ENCODE measurements around the gene EHD3.

Gene EHD3

GRCh38 chr2:31200972-31201371 lies 33.0 kb upstream of the EHD3 start:
- H3K4me1 ChIP-seq (ENCODE audit: insufficient read depth, low read length), result no peaks in the 10 kb centered on the region
- no peak overlapping the region for H3K4me3 ChIP-seq (ENCODE audit: low read length)

GRCh38 chr2:31202041-31202440 lies 31.9 kb upstream of the EHD3 start:
- H3K9me3 ChIP-seq (ENCODE audit: low read length), result no peaks in the 10 kb centered on the region

More at GRCh38 chr2:31200972-31201371, 33.0 kb upstream of the EHD3 start:
- H3K36me3 ChIP-seq (ENCODE audit: insufficient read depth, low read length), result no peaks in the 10 kb centered on the region
- H3K9me3 ChIP-seq (ENCODE audit: low read length), result no peaks in the 10 kb centered on the region
- no peaks in the 10 kb centered on the region for H3K27me3 ChIP-seq (ENCODE audit: insufficient read depth, low read length)
- H2AFZ ChIP-seq (ENCODE audit: low read depth, low read length), result no peak overlapping the region

GRCh38 chr2:31202833-31203232 lies 31.1 kb upstream of the EHD3 start:
- Histone ChIP-seq H2AFZ (ENCODE audit: low read depth, low read length) (no peak overlapping the region), H3K9me3 (ENCODE audit: low read length) (no peaks in the 10 kb centered on the region), H3K4me1 (ENCODE audit: insufficient read depth, low read length) (no peaks in the 10 kb centered on the region), H3K36me3 (ENCODE audit: insufficient read depth, low read length) (no peaks in the 10 kb centered on the region), H3K27me3 (ENCODE audit: insufficient read depth, low read length) (no peaks in the 10 kb centered on the region), H3K4me3 (ENCODE audit: low read length) (no peak overlapping the region)

More at GRCh38 chr2:31202041-31202440, 31.9 kb upstream of the EHD3 start:
- no peak overlapping the region for H2AFZ ChIP-seq (ENCODE audit: low read depth, low read length)
- H3K4me3 ChIP-seq (ENCODE audit: low read length), result no peak overlapping the region
- H3K4me1 ChIP-seq (ENCODE audit: insufficient read depth, low read length), result no peaks in the 10 kb centered on the region
- no peaks in the 10 kb centered on the region for H3K36me3 ChIP-seq (ENCODE audit: insufficient read depth, low read length)
- no peaks in the 10 kb centered on the region for H3K27me3 ChIP-seq (ENCODE audit: insufficient read depth, low read length)

GRCh38 chr2:31203916-31204315 lies 30.0 kb upstream of the EHD3 start:
- Histone ChIP-seq H3K27me3 (ENCODE audit: insufficient read depth, low read length) (no peaks in the 10 kb centered on the region), H3K4me3 (ENCODE audit: low read length) (no peak overlapping the region), H3K9me3 (ENCODE audit: low read length) (no peaks in the 10 kb centered on the region), H3K4me1 (ENCODE audit: insufficient read depth, low read length) (no peaks in the 10 kb centered on the region), H2AFZ (ENCODE audit: low read depth, low read length) (no peak overlapping the region), H3K36me3 (ENCODE audit: insufficient read depth, low read length) (no peaks in the 10 kb centered on the region)

- Histone ChIP-seq H2AFZ (ENCODE audit: low read depth, low read length) (no peak overlapping the region), H3K4me1 (ENCODE audit: insufficient read depth, low read length) (no peaks in the 10 kb centered on the region), H3K4me3 (ENCODE audit: low read length) (no peak overlapping the region), H3K9me3 (ENCODE audit: low read length) (no peaks in the 10 kb centered on the region), H3K36me3 (ENCODE audit: insufficient read depth, low read length) (no peaks in the 10 kb centered on the region), H3K27me3 (ENCODE audit: insufficient read depth, low read length) (no peaks in the 10 kb centered on the region)
Measured at GRCh38 chr2:31204783-31205182, 29.2 kb upstream of the EHD3 start.

- H2AFZ ChIP-seq (ENCODE audit: low read depth, low read length), result no peak overlapping the region
- H3K27me3 ChIP-seq (ENCODE audit: insufficient read depth, low read length), result no peaks in the 10 kb centered on the region
- no peak overlapping the region for H3K4me3 ChIP-seq (ENCODE audit: low read length)
- no peaks in the 10 kb centered on the region for H3K36me3 ChIP-seq (ENCODE audit: insufficient read depth, low read length)
- H3K4me1 ChIP-seq (ENCODE audit: insufficient read depth, low read length), result no peaks in the 10 kb centered on the region
- no peaks in the 10 kb centered on the region for H3K9me3 ChIP-seq (ENCODE audit: low read length)
Measured at GRCh38 chr2:31205186-31205585, 28.8 kb upstream of the EHD3 start.

GRCh38 chr2:31205613-31206012 lies 28.3 kb upstream of the EHD3 start:
- Histone ChIP-seq H2AFZ (ENCODE audit: low read depth, low read length) (no peak overlapping the region), H3K27me3 (ENCODE audit: insufficient read depth, low read length) (no peaks in the 10 kb centered on the region)

GRCh38 chr2:31207790-31208189 lies 26.2 kb upstream of the EHD3 start:
- Histone ChIP-seq H3K9me3 (ENCODE audit: low read length) (no peaks in the 10 kb centered on the region), H3K4me1 (ENCODE audit: insufficient read depth, low read length) (no peaks in the 10 kb centered on the region), H3K27me3 (ENCODE audit: insufficient read depth, low read length) (no peaks in the 10 kb centered on the region), H3K36me3 (ENCODE audit: insufficient read depth, low read length) (no peaks in the 10 kb centered on the region), H3K4me3 (ENCODE audit: low read length) (no peak overlapping the region), H2AFZ (ENCODE audit: low read depth, low read length) (no peak overlapping the region)

More at GRCh38 chr2:31205613-31206012, 28.3 kb upstream of the EHD3 start:
- no peaks in the 10 kb centered on the region for H3K9me3 ChIP-seq (ENCODE audit: low read length)
- H3K36me3 ChIP-seq (ENCODE audit: insufficient read depth, low read length), result no peaks in the 10 kb centered on the region
- no peaks in the 10 kb centered on the region for H3K4me1 ChIP-seq (ENCODE audit: insufficient read depth, low read length)
- no peak overlapping the region for H3K4me3 ChIP-seq (ENCODE audit: low read length)

- Histone ChIP-seq H3K27me3 (ENCODE audit: insufficient read depth, low read length) (no peaks in the 10 kb centered on the region), H3K36me3 (ENCODE audit: insufficient read depth, low read length) (no peaks in the 10 kb centered on the region), H2AFZ (ENCODE audit: low read depth, low read length) (no peak overlapping the region), H3K4me3 (ENCODE audit: low read length) (no peak overlapping the region), H3K9me3 (ENCODE audit: low read length) (no peaks in the 10 kb centered on the region), H3K4me1 (ENCODE audit: insufficient read depth, low read length) (no peaks in the 10 kb centered on the region)
Measured at GRCh38 chr2:31208240-31208639, 25.7 kb upstream of the EHD3 start.

- Histone ChIP-seq H2AFZ (ENCODE audit: low read depth, low read length) (no peak overlapping the region), H3K27me3 (ENCODE audit: insufficient read depth, low read length) (peaks cover 4% of the 10 kb centered on the region), H3K9me3 (ENCODE audit: low read length) (no peaks in the 10 kb centered on the region), H3K4me1 (ENCODE audit: insufficient read depth, low read length) (no peaks in the 10 kb centered on the region), H3K36me3 (ENCODE audit: insufficient read depth, low read length) (no peaks in the 10 kb centered on the region), H3K4me3 (ENCODE audit: low read length) (no peak overlapping the region)
Measured at GRCh38 chr2:31212659-31213600, 21.0 kb upstream of the EHD3 start.

- H3K9me3 ChIP-seq (ENCODE audit: low read length), result no peaks in the 10 kb centered on the region
- no peak overlapping the region for H3K4me3 ChIP-seq (ENCODE audit: low read length)
- H3K36me3 ChIP-seq (ENCODE audit: insufficient read depth, low read length), result no peaks in the 10 kb centered on the region
- H3K4me1 ChIP-seq (ENCODE audit: insufficient read depth, low read length), result no peaks in the 10 kb centered on the region
- H3K27me3 ChIP-seq (ENCODE audit: insufficient read depth, low read length), result peaks cover 8% of the 10 kb centered on the region
- H2AFZ ChIP-seq (ENCODE audit: low read depth, low read length), result no peak overlapping the region
Measured at GRCh38 chr2:31213601-31214443, 20.1 kb upstream of the EHD3 start.

GRCh38 chr2:31214444-31214915 lies 19.5 kb upstream of the EHD3 start:
- Histone ChIP-seq H3K4me1 (ENCODE audit: insufficient read depth, low read length) (no peaks in the 10 kb centered on the region), H2AFZ (ENCODE audit: low read depth, low read length) (no peak overlapping the region), H3K9me3 (ENCODE audit: low read length) (no peaks in the 10 kb centered on the region), H3K27me3 (ENCODE audit: insufficient read depth, low read length) (peaks cover 14% of the 10 kb centered on the region), H3K4me3 (ENCODE audit: low read length) (no peak overlapping the region), H3K36me3 (ENCODE audit: insufficient read depth, low read length) (no peaks in the 10 kb centered on the region)

- Histone ChIP-seq H3K9me3 (ENCODE audit: low read length) (no peaks in the 10 kb centered on the region), H3K4me3 (ENCODE audit: low read length) (no peak overlapping the region), H3K4me1 (ENCODE audit: insufficient read depth, low read length) (no peaks in the 10 kb centered on the region), H3K36me3 (ENCODE audit: insufficient read depth, low read length) (no peaks in the 10 kb centered on the region), H2AFZ (ENCODE audit: low read depth, low read length) (no peak overlapping the region), H3K27me3 (ENCODE audit: insufficient read depth, low read length) (peaks cover 20% of the 10 kb centered on the region)
Measured at GRCh38 chr2:31216734-31217133, 17.2 kb upstream of the EHD3 start.

All from neuron (in vitro differentiated cells).